DOHH2 (cell line): Measurements from ENCODE around the gene FRRS1.
"Not testable (repeated sequence)": the region's sequence is repeated elsewhere in the genome, so short reads cannot be mapped to it uniquely, and the experiment has no call there.

Experiments used
- H3F3A ChIP-seq: fragments of 200-600 bp; sonication (generic), shearing (Covaris generic); 2 replicates; pipeline ENCODE4 v1.6.0; 2016; ENCODE audit warnings: antibody characterized with exemption, mild to moderate bottlenecking; ENCODE audit not compliant: control insufficient read depth, insufficient read depth
- H3K27ac ChIP-seq: fragments of 200-600 bp; sonication (generic); 2 replicates; pipeline ENCODE4 v1.5.1; 2014; ENCODE audit warnings: low read depth, mild to moderate bottlenecking, low read length, moderate library complexity
- H3K27me3 ChIP-seq: fragments of 200-600 bp; sonication (generic); 2 replicates; pipeline ENCODE4 v1.6.1; 2014; ENCODE audit warnings: mild to moderate bottlenecking, low read length, mixed read lengths; ENCODE audit not compliant: control insufficient read depth
- H3K36me3 ChIP-seq: fragments of 200-600 bp; sonication (generic); 2 replicates; pipeline ENCODE4 v1.6.1; 2014; ENCODE audit warnings: mild to moderate bottlenecking, low read length, moderate library complexity, mixed read lengths; ENCODE audit not compliant: control insufficient read depth
- H3K4me1 ChIP-seq: fragments of 200-600 bp; sonication (generic); 2 replicates; pipeline ENCODE4 v1.6.1; 2014; ENCODE audit warnings: mild to moderate bottlenecking, low read length, mixed read lengths; ENCODE audit not compliant: control insufficient read depth
- H3K4me2 ChIP-seq: fragments of 200-600 bp; sonication (generic); 2 replicates; pipeline ENCODE4 v1.6.0; 2014; ENCODE audit warnings: mild to moderate bottlenecking, low read length, moderate library complexity
- H3K4me3 ChIP-seq: fragments of 200-600 bp; sonication (generic); 2 replicates; pipeline ENCODE4 v1.5.1; 2014; ENCODE audit warnings: mild to moderate bottlenecking, low read length, mixed read lengths
- H3K79me2 ChIP-seq: fragments of 200-600 bp; sonication (generic); 2 replicates; pipeline ENCODE4 v1.6.1; 2014; ENCODE audit warnings: mild to moderate bottlenecking, low read length, mixed read lengths; ENCODE audit not compliant: control insufficient read depth
- H3K9me2 ChIP-seq: fragments of 200-600 bp; sonication (generic); replicated peaks from 2 replicates; pipeline ENCODE4 v1.6.1; 2014; ENCODE audit warnings: mild to moderate bottlenecking, low read length, mixed read lengths; ENCODE audit not compliant: control insufficient read depth
- H3K9me3 ChIP-seq: fragments of 200-600 bp; sonication (generic); 2 replicates; pipeline ENCODE4 v1.6.1; 2014; ENCODE audit warnings: antibody characterized with exemption, low read length, mixed read lengths; ENCODE audit not compliant: control insufficient read depth, insufficient read depth
- H4K20me1 ChIP-seq: fragments of 200-600 bp; sonication (generic); 2 replicates; pipeline ENCODE4 v1.6.0; 2014; ENCODE audit warnings: low read depth, mild to moderate bottlenecking, antibody characterized with exemption, low read length, moderate library complexity; ENCODE audit not compliant: control insufficient read depth, insufficient read depth
- CTCF ChIP-seq: fragments of 200-600 bp; sonication (generic); IDR thresholded peaks from one replicate; pipeline ENCODE4 v1.5.1; 2014; ENCODE audit warnings: antibody characterized with exemption, mild to moderate bottlenecking, low read depth, low read length; ENCODE audit not compliant: poor library complexity, severe bottlenecking
- EZH2phosphoT487 ChIP-seq: fragments of 200-600 bp; sonication (generic); IDR thresholded peaks from 2 replicates; pipeline ENCODE4 v1.6.1; 2017; ENCODE audit warnings: borderline replicate concordance, mild to moderate bottlenecking, antibody characterized with exemption, low read length, moderate library complexity, mixed read lengths

The FRRS1 gene

DNA sequence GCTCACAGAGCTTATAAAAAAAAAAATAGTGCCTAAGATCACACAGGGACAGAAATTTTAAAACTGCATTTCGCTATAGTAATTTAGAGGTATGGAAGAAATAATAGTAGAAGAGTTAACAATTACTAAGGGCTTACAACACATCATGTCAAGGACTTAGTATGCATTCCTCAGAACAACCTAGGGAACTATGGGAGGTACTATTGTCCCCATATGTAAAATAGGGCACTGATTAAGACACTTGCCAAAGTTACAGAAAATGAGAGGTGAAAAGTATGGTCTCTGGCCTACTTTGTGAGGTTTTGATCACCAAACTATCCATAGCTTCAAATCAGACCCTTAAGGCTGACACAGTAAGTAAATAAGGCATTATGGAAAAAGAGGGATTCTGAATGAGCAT lies 4.7 kb downstream of the FRRS1 start:
- TF ChIP-seq CTCF = no peak
- no peak for TF ChIP-seq EZH2phosphoT487
- no peaks in the 10 kb centered on the region for H3K9me3 ChIP-seq
- no peaks in the 10 kb centered on the region for H4K20me1 ChIP-seq
- H3K36me3 ChIP-seq = peaks cover 4% of the 10 kb centered on the region; the same call in 1 of the 2 replicates
- H3K9me2 ChIP-seq = no peaks in the 10 kb centered on the region
- H3K27ac ChIP-seq = no peak overlapping the region
- H3K4me3 ChIP-seq = no peak overlapping the region
- H3K4me2 ChIP-seq = no peak overlapping the region
- H3K4me1 ChIP-seq = peaks cover 25% of the 10 kb centered on the region
- H3F3A ChIP-seq = peaks cover 3% of the 10 kb centered on the region; the same call in 1 of the 2 replicates
- H3K79me2 ChIP-seq = no peaks in the 10 kb centered on the region
- no peaks in the 10 kb centered on the region for H3K27me3 ChIP-seq

DNA sequence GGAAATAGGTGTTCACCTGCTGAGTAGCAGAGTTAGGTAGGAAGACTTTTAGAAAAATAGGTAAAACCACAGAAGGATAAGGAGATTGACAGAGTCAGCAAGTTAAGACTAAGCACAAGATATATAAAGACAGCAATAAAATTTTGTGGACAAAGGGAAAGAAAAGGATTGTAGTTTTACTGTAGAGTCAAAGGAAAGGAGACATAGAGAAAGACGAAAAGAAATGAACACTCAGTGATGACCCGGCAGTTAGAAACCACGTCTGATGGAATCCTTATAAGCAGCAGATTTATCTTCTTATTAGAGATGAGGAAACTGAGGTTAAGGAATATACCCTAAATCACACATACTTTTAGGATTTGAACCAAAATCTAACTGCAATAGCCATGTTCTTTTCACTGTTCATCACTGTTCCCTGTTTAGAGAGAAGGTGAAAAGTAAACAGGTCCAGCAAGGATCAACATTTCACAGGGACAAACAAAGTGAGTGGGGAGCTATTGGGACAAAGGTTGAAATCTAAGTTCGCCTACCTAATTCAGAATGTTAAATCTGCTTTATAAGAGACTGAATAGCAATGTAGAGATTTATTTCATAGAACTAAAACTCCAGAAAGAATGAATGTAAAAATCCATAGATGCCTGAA lies 6.8 kb downstream of the FRRS1 start:
- no peak for TF ChIP-seq EZH2phosphoT487
- TF ChIP-seq CTCF = no peak
- Histone ChIP-seq H3K4me1 (peaks cover 22% of the 10 kb centered on the region), H3K9me3 (no peaks in the 10 kb centered on the region), H3F3A (peaks cover 3% of the 10 kb centered on the region; the same call in 1 of the 2 replicates), H3K36me3 (peaks cover 4% of the 10 kb centered on the region; the same call in 1 of the 2 replicates), H3K79me2 (no peaks in the 10 kb centered on the region; the same call in 1 of the 2 replicates), H3K9me2 (no peaks in the 10 kb centered on the region), H4K20me1 (no peaks in the 10 kb centered on the region), H3K27me3 (no peaks in the 10 kb centered on the region), H3K4me2 (peak overlapping the region; percentile 16; the same call in 1 of the 2 replicates), H3K4me3 (no peak overlapping the region), H3K27ac (no peak overlapping the region)

DNA sequence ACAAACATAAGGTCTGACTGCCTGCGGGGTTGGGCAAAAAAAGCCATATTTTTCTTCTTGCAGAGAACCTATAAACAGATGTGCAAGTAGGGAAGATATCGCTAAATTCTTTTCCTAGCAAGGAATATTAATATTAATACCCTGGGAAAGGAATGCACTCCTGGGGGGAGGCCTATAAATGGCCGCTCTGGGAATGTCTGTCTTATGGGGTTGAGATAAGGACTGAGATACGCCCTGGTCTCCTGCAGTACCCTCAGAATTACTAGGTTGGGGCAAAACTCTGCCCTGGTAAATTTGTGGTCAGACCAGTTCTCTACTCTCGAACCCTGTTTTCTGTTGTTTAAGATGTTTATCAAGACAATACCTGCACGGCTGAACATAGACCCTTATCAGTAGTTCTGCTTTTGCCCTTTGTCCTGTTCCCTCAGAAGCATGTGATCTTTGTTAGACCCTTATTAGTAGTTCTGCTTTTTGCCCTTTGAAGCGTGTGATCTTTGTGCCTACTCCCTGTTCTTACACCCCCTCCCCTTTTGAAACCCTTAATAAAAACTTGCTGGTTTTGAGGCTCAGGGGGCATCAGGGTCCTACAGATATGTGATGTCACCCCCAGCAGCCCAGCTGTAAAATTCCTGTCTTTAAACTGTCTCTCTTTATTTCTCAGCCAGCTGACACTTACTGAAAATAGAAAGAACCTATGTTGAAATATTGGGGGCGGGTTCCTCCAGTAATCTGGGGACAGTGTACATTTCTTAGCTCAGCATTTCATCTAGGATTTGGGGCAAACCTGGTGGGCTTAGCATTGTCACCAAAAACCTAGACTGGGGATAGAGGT lies 7.5 kb downstream of the FRRS1 start:
- not testable (repeated sequence) for H3K27ac ChIP-seq, H3F3A ChIP-seq, H4K20me1 ChIP-seq, H3K9me2 ChIP-seq, H3K4me3 ChIP-seq, H3K9me3 ChIP-seq, H3K27me3 ChIP-seq, H3K79me2 ChIP-seq, H3K36me3 ChIP-seq
- Histone ChIP-seq H3K4me1 (peaks cover 22% of the 10 kb centered on the region), H3K4me2 (peak overlapping the region; percentile 16; the same call in 1 of the 2 replicates)

- peaks cover 4% of the 10 kb centered on the region; the same call in 1 of the 2 replicates for H3K36me3 ChIP-seq
- H3K27me3 ChIP-seq = no peaks in the 10 kb centered on the region
- H3K4me1 ChIP-seq = peaks cover 22% of the 10 kb centered on the region
- H3K79me2 ChIP-seq = no peaks in the 10 kb centered on the region; the same call in 1 of the 2 replicates
- no peak overlapping the region for H3K4me2 ChIP-seq
- no peaks in the 10 kb centered on the region for H4K20me1 ChIP-seq
- no peaks in the 10 kb centered on the region for H3K9me3 ChIP-seq
- H3K27ac ChIP-seq = no peak overlapping the region
- H3K9me2 ChIP-seq = no peaks in the 10 kb centered on the region
- peaks cover 3% of the 10 kb centered on the region; the same call in 1 of the 2 replicates for H3F3A ChIP-seq
- no peak overlapping the region for H3K4me3 ChIP-seq
- TF ChIP-seq EZH2phosphoT487 (no peak), CTCF (no peak)
Observed at GRCh38 chr1:99758073-99758511, 8.3 kb downstream of the FRRS1 start.
